Osteocyte (in vitro differentiated cells): Measurements from ENCODE around the gene TTC7B. TPM values are rescaled to one million over a fixed set of nuclear protein-coding genes. Genes with fewer than 3 reads are reported as not detected.
"Not testable (repeated sequence)": the region's sequence is repeated elsewhere in the genome, so short reads cannot be mapped to it uniquely, and the experiment has no call there.

ENCODE experiments used
- DNase-seq: peaks from one replicate; pipeline ENCODE4 v3.0.0; 2021; ENCODE audit warnings: mixed read lengths; ENCODE audit not compliant: unreplicated experiment; ENCODE audit errors: extremely low spot score
- H3K27ac Mint-ChIP-seq: one replicate; pipeline ENCODE4 v1.8.0; 2021; ENCODE audit warnings: mild to moderate bottlenecking, mixed read lengths; ENCODE audit not compliant: unreplicated experiment
- H3K27me3 Mint-ChIP-seq: one replicate; pipeline ENCODE4 v1.8.0; 2021; ENCODE audit warnings: mixed read lengths; ENCODE audit not compliant: unreplicated experiment
- H3K36me3 Mint-ChIP-seq: one replicate; pipeline ENCODE4 v1.8.0; 2021; ENCODE audit warnings: mixed read lengths; ENCODE audit not compliant: unreplicated experiment
- H3K4me1 Mint-ChIP-seq: one replicate; pipeline ENCODE4 v1.8.0; 2021; ENCODE audit warnings: mixed read lengths; ENCODE audit not compliant: unreplicated experiment
- H3K4me3 Mint-ChIP-seq: one replicate; pipeline ENCODE4 v1.8.0; 2021; ENCODE audit warnings: mild to moderate bottlenecking, moderate library complexity, mixed read lengths; ENCODE audit not compliant: unreplicated experiment
- H3K9me3 Mint-ChIP-seq: one replicate; pipeline ENCODE4 v1.8.0; 2021; ENCODE audit warnings: mixed read lengths; ENCODE audit not compliant: unreplicated experiment
- total RNA-seq: library from RNA; stranded (reverse); gene quantifications from 2 replicates; pipeline ENCODE4 v1.2.1, GENCODE V29; 2021
- TF ChIP-seq, protein P1 (sequence below): fragments of 200-600 bp; sonication (generic); IDR thresholded peaks from 2 replicates; pipeline ENCODE4 v1.5.0; 2021; ENCODE audit warnings: antibody characterized with exemption, mild to moderate bottlenecking, moderate library complexity

TTC7B gene
- total RNA-seq, 1 donor from 2014 or later, result 43.2 TPM

DNA sequence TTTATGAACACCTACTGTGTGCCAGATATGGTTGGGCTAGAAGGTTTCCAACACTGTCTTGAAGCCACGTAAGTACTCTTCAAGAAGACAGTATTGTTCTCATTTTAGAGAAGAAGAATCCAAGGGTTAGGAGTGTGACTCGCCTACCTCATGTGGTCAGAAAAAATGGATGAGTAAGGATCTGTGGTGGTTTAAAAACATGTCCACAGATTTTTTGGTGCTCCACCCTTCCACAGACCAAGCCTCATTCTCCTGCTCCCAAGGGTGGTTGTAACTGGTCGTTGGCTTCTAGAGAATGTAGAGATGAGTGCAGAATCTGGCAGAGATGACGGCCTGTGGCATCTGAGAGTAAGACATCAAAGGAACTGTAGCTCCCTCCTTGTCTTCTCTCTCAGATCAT, 30.3 kb upstream of the TTC7B start:
- Mint-ChIP-seq H3K9me3 (no peaks in the 10 kb centered on the region), H3K36me3 (no peaks in the 10 kb centered on the region), H3K4me3 (no peak overlapping the region), H3K27ac (no peak overlapping the region), H3K27me3 (no peaks in the 10 kb centered on the region), H3K4me1 (peaks cover 4% of the 10 kb centered on the region)
- no peak for DNase-seq
- TF ChIP-seq, protein P1, sequence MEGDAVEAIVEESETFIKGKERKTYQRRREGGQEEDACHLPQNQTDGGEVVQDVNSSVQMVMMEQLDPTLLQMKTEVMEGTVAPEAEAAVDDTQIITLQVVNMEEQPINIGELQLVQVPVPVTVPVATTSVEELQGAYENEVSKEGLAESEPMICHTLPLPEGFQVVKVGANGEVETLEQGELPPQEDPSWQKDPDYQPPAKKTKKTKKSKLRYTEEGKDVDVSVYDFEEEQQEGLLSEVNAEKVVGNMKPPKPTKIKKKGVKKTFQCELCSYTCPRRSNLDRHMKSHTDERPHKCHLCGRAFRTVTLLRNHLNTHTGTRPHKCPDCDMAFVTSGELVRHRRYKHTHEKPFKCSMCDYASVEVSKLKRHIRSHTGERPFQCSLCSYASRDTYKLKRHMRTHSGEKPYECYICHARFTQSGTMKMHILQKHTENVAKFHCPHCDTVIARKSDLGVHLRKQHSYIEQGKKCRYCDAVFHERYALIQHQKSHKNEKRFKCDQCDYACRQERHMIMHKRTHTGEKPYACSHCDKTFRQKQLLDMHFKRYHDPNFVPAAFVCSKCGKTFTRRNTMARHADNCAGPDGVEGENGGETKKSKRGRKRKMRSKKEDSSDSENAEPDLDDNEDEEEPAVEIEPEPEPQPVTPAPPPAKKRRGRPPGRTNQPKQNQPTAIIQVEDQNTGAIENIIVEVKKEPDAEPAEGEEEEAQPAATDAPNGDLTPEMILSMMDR, result no peak

DNA sequence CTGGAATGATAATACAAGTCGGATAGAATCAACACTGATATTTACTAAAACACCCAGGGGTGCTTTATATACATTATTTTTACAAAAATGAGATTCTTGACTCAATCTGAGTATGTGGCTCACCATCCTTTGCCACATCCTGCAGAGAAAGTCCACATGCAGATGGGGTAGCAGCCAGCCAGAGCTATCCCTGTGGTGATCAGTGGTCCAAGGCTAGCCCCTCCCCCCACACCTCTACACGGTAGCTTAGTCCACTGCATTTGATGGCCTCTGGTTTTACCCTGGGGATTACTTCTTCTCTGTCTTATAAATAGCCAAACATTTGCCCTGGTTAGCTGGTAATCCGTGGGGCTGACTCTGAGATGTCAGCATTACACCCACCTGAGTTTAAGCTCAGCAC, 28.1 kb upstream of the TTC7B start:
- no peak overlapping the region for H3K4me3 Mint-ChIP-seq
- TF ChIP-seq, protein P1, result no peak
- no peaks in the 10 kb centered on the region for H3K27me3 Mint-ChIP-seq
- DNase-seq, result peak; percentile 44
- peaks cover 3% of the 10 kb centered on the region for H3K4me1 Mint-ChIP-seq
- H3K36me3 Mint-ChIP-seq, result no peaks in the 10 kb centered on the region
- no peaks in the 10 kb centered on the region for H3K9me3 Mint-ChIP-seq
- H3K27ac Mint-ChIP-seq, result no peak overlapping the region

DNA sequence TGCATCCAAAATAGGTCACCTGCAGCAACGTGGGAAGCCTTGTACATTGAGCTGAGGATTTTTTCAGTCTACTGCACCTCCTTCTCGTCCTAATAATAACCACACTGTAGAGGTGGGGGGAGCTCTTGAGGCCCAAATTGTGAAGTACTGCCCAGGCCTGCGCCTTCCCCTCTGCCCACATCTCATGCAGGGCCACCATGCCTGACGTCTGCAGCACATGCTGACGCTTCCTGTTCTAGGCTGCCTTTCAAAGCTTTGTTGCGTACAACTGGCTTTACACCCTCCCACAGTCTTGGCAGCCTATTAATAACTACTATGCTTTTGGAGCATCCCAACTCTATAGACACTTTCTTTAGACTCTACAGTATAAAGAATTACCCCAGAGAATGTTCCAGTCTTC, 26.5 kb upstream of the TTC7B start:
- Mint-ChIP-seq H3K36me3 (no peaks in the 10 kb centered on the region), H3K9me3 (no peaks in the 10 kb centered on the region), H3K4me1 (peaks cover 7% of the 10 kb centered on the region), H3K4me3 (no peak overlapping the region), H3K27me3 (no peaks in the 10 kb centered on the region), H3K27ac (no peak overlapping the region)
- TF ChIP-seq, protein P1, result no peak
- peak; percentile 67 for DNase-seq

DNA sequence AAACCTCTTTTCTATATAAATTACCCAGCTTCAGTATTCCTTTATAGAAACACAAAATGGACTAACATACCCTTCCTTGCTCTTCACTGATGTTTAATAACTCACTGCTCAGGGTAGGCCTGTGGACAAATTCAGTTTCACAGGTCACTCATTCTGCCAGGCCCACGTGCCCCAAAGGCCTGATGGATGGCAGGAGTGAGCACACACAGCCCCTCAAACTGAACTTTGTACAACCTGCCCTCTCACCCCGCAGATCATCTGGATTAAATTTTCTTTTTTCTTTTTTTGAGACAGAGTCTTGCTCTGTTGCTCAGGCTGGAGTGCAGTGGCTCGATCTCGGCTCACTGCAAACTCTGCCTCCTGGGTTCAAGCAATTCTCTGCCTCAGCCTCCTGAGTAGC, 24.4 kb upstream of the TTC7B start:
- not testable (repeated sequence) for H3K4me1 Mint-ChIP-seq, H3K36me3 Mint-ChIP-seq, H3K9me3 Mint-ChIP-seq, H3K27ac Mint-ChIP-seq, H3K27me3 Mint-ChIP-seq, H3K4me3 Mint-ChIP-seq
- peak; percentile 19 for DNase-seq

DNA sequence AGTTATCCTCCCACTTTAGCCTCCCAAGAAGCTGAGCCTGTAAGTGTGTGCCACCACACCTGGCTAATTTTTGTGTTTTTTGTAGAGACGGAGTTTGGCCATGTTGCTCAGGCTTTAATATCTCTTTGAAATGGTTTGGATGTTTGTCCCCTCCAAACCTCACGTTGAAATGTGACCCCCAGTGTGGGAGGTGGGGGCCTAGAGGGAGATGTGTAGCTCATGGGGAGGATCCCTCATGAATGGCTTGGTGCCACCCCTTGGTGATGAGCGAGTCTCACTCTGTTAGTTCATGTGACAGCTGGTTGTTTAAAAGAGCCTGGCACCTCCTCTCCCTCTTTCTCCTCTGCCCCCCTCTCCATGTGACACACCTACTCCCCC, 23.6 kb upstream of the TTC7B start:
- TF ChIP-seq, protein P1, result no peak
- Mint-ChIP-seq H3K4me3 (no peak overlapping the region), H3K4me1 (peaks cover 7% of the 10 kb centered on the region), H3K27ac (no peak overlapping the region), H3K9me3 (no peaks in the 10 kb centered on the region), H3K27me3 (no peaks in the 10 kb centered on the region), H3K36me3 (no peaks in the 10 kb centered on the region)
- DNase-seq, result peak; percentile 32
